SK-N-SH (cell line): ENCODE measurements around the gene DERL2. TPM values are rescaled to one million over a fixed set of nuclear protein-coding genes. Genes with fewer than 3 reads are reported as not detected.

Experiments
- CTCF ChIA-PET: fragments of 300-600, 350-600 bp; formaldehyde crosslinking; extraction: SDS; loops from one replicate; lab custom pipeline; 2021; lab: Yijun Ruan, JAX
- POLR2A ChIA-PET: fragments of 350-600 bp; sonication (Branson Sonifier 250); formaldehyde crosslinking; extraction: SDS; loops from one replicate; lab custom pipeline; 2020; ENCODE audit warnings: antibody characterized with exemption, inconsistent platforms; lab: Yijun Ruan, JAX
- DNase-seq: peaks from one replicate; pipeline ENCODE4 v3.0.0; 2012
- H2AFZ ChIP-seq: fragments of 200-600 bp; sonication (generic); 2 replicates; pipeline ENCODE4 v1.8.1; 2016; ENCODE audit warnings: antibody characterized with exemption, mild to moderate bottlenecking, low read depth
- H3F3A ChIP-seq: fragments of 200-600 bp; sonication (generic); replicated peaks from 2 replicates; pipeline ENCODE3; 2016; ENCODE audit warnings: antibody characterized with exemption, mild to moderate bottlenecking; ENCODE audit not compliant: insufficient read depth
- H3K27ac ChIP-seq, 2 experiments: fragments of 200-500 bp in 1 of 2; fragments of 200-600 bp in 1 of 2; sonication (Bioruptor generic) in 1 of 2; sonication (generic), shearing (Covaris generic) in 1 of 2; 2 replicates each; pipeline versions ENCODE4 v1.5.1 to v1.6.1; 2014 to 2016; ENCODE audit warnings: low read depth in 2 of 2, inconsistent platforms in 1 of 2, low read length in 1 of 2, mild to moderate bottlenecking in 1 of 2, mixed read lengths in 1 of 2
- H3K27me3 ChIP-seq: fragments of 200-600 bp; sonication (generic), shearing (Covaris generic); 2 replicates; pipeline ENCODE4 v1.6.1; 2016; ENCODE audit warnings: mixed run types; ENCODE audit not compliant: insufficient read depth
- H3K36me3 ChIP-seq, 2 experiments: fragments of 200-500 bp in 1 of 2; fragments of 200-600 bp in 1 of 2; sonication (Bioruptor generic) in 1 of 2; sonication (generic) in 1 of 2; replicated peaks in 1 of 2; 2 replicates each; pipeline versions ENCODE3 to v1.5.1; 2014 to 2016; ENCODE audit warnings: low read length in 1 of 2, mild to moderate bottlenecking in 1 of 2; ENCODE audit not compliant: insufficient read depth in 2 of 2, control insufficient read depth in 1 of 2
- H3K4me1 ChIP-seq, 2 experiments: fragments of 200-500 bp in 1 of 2; fragments of 200-600 bp in 1 of 2; sonication (Bioruptor generic) in 1 of 2; sonication (generic), shearing (Covaris generic) in 1 of 2; 2 replicates each; pipeline versions ENCODE4 v1.5.1 to v1.6.1; 2014 to 2016; ENCODE audit warnings: low read depth in 1 of 2, low read length in 1 of 2, mixed run types in 1 of 2; ENCODE audit not compliant: insufficient read depth in 2 of 2, control insufficient read depth in 1 of 2
- H3K4me2 ChIP-seq: fragments of 200-600 bp; sonication (generic), shearing (Covaris generic); 2 replicates; pipeline ENCODE4 v1.6.1; 2017; ENCODE audit warnings: mixed run types
- H3K4me3 ChIP-seq, 2 experiments: fragments of 200-500 bp in 1 of 2; fragments of 200-600 bp in 1 of 2; sonication (Bioruptor generic) in 1 of 2; sonication (generic), shearing (Covaris generic) in 1 of 2; 2 replicates each; pipeline versions ENCODE4 v1.5.1 to v1.8.1; 2014 to 2016; ENCODE audit warnings: low read depth in 2 of 2, inconsistent platforms in 1 of 2, low read length in 1 of 2, mild to moderate bottlenecking in 1 of 2, mixed read lengths in 1 of 2, moderate library complexity in 1 of 2
- H3K79me2 ChIP-seq: fragments of 200-600 bp; sonication (generic); 2 replicates; pipeline ENCODE4 v1.8.1; 2017; ENCODE audit warnings: mild to moderate bottlenecking; ENCODE audit not compliant: insufficient read depth
- H3K9ac ChIP-seq: fragments of 200-600 bp; sonication (generic); 2 replicates; pipeline ENCODE4 v1.6.1; 2017; ENCODE audit warnings: mixed run types
- H3K9me2 ChIP-seq: fragments of 200-600 bp; sonication (generic); 2 replicates; pipeline ENCODE4 v1.6.1; 2017; ENCODE audit warnings: mixed run types
- H3K9me3 ChIP-seq: fragments of 200-600 bp; sonication (generic); 2 replicates; pipeline ENCODE4 v1.6.1; 2017; ENCODE audit warnings: mixed run types, mild to moderate bottlenecking, moderate library complexity
- H4K20me1 ChIP-seq: fragments of 200-600 bp; sonication (generic); 2 replicates; pipeline ENCODE4 v1.6.1; 2017; ENCODE audit warnings: mild to moderate bottlenecking, mixed run types; ENCODE audit not compliant: insufficient read depth
- CHD2 ChIP-seq: fragments of 150-350 bp; IDR thresholded peaks from 2 replicates; pipeline ENCODE4 v1.6.1; 2018; ENCODE audit warnings: low read length; ENCODE audit not compliant: partially characterized antibody
- ELF1 ChIP-seq: IDR thresholded peaks from 2 replicates; pipeline ENCODE4 v1.4.0; 2012
- EZH2phosphoT487 ChIP-seq: fragments of 200-600 bp; sonication (generic); IDR thresholded peaks from 2 replicates; pipeline ENCODE4 v1.6.1; 2017; ENCODE audit warnings: low read depth, mixed run types, mild to moderate bottlenecking, antibody characterized with exemption, moderate library complexity, borderline replicate concordance
- NRF1 ChIP-seq: IDR thresholded peaks from 2 replicates; pipeline ENCODE4 v1.6.1; 2012; ENCODE audit warnings: low read depth, mild to moderate bottlenecking, low read length
- RAD21 ChIP-seq: IDR thresholded peaks from 2 replicates; pipeline ENCODE4 v1.6.1; 2012; ENCODE audit warnings: mild to moderate bottlenecking, low read length
- RXRA ChIP-seq: IDR thresholded peaks from 2 replicates; pipeline ENCODE4 v1.4.0; 2012; ENCODE audit warnings: low read depth, mild to moderate bottlenecking, borderline replicate concordance
- SIN3A ChIP-seq: IDR thresholded peaks from 2 replicates; pipeline ENCODE4 v1.6.1; 2012; ENCODE audit warnings: low read depth, mild to moderate bottlenecking, low read length, moderate library complexity, borderline replicate concordance
- SMC3 ChIP-seq: IDR thresholded peaks from 2 replicates; pipeline ENCODE4 v1.6.1; 2012; ENCODE audit warnings: low read depth, low read length, improper control_type of control experiment
- TAF1 ChIP-seq: IDR thresholded peaks from 2 replicates; pipeline ENCODE4 v1.6.1; 2012; ENCODE audit warnings: low read depth, mild to moderate bottlenecking, low read length, moderate library complexity, borderline replicate concordance
- TEAD4 ChIP-seq: IDR thresholded peaks from 2 replicates; pipeline ENCODE4 v1.4.0; 2012; ENCODE audit warnings: mild to moderate bottlenecking, borderline replicate concordance; ENCODE audit not compliant: insufficient read depth
- YY1 ChIP-seq: IDR thresholded peaks from 2 replicates; pipeline ENCODE4 v1.4.0; 2012; ENCODE audit warnings: low read depth, mild to moderate bottlenecking
- WGBS: methylation state at CpG from one replicate; pipeline ENCODE4 v1.1.6; 2017; ENCODE audit warnings: low lambda C conversion rate; 5-methylcytosine and 5-hydroxymethylcytosine counted together
- polyA plus RNA-seq, 3 experiments: library from polyadenylated mRNA; depleted of rRNA; stranded (reverse); fragments of >200 nt; gene quantifications; 2 replicates each; pipeline ENCODE4 v1.2.3, GENCODE V29; 2012
- TF ChIP-seq, protein P1 (sequence below): fragments of 200-600 bp; sonication (generic); IDR thresholded peaks from 2 replicates; pipeline ENCODE4 v1.6.1; 2017; ENCODE audit warnings: antibody characterized with exemption, mild to moderate bottlenecking, moderate library complexity
- TF ChIP-seq, protein P2 (sequence below): IDR thresholded peaks from 2 replicates; pipeline ENCODE4; 2012
- TF ChIP-seq, protein P3 (sequence below): fragments of 150-350 bp; IDR thresholded peaks from 2 replicates; pipeline ENCODE4 v1.6.1; 2016; ENCODE audit warnings: mild to moderate bottlenecking, low read depth, low read length
- TF ChIP-seq, protein P4 (sequence below): fragments of 150-350 bp; IDR thresholded peaks from 2 replicates; pipeline ENCODE4 v1.6.1; 2017; ENCODE audit warnings: antibody characterized with exemption, low read length, low read depth, borderline replicate concordance
- TF ChIP-seq, protein P5 (sequence below): IDR thresholded peaks from 2 replicates; pipeline ENCODE4 v1.4.0; 2012; ENCODE audit warnings: low read depth

DERL2 gene
- polyA plus RNA-seq, 1 of the 3 experiments (the other 2 are of a cell fraction) = 42.5 TPM

DNA sequence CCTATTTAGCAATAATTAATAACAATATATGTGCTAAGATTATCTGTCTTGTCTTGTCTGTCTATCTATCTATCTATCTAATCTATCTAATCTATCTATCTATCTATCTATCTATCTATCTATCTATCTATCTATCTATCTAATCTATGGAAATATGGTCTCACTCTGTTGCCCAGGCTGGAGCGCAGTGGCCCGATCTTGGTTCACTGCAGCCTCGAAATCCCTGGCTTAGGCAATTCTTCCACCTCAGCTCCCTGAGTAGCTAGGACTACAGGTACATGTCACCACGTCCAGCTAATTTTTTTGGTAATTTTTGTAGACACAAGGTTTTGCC is 45.1 kb upstream of the DERL2 start:
- H3K4me3 ChIP-seq = no peak overlapping the region
- no peak for DNase-seq
- H3F3A ChIP-seq = peaks cover 15% of the 10 kb centered on the region
- no peak overlapping the region for H2AFZ ChIP-seq
- H3K27ac ChIP-seq = no peak overlapping the region
- TF ChIP-seq YY1 = no peak
- TF ChIP-seq, protein P1, sequence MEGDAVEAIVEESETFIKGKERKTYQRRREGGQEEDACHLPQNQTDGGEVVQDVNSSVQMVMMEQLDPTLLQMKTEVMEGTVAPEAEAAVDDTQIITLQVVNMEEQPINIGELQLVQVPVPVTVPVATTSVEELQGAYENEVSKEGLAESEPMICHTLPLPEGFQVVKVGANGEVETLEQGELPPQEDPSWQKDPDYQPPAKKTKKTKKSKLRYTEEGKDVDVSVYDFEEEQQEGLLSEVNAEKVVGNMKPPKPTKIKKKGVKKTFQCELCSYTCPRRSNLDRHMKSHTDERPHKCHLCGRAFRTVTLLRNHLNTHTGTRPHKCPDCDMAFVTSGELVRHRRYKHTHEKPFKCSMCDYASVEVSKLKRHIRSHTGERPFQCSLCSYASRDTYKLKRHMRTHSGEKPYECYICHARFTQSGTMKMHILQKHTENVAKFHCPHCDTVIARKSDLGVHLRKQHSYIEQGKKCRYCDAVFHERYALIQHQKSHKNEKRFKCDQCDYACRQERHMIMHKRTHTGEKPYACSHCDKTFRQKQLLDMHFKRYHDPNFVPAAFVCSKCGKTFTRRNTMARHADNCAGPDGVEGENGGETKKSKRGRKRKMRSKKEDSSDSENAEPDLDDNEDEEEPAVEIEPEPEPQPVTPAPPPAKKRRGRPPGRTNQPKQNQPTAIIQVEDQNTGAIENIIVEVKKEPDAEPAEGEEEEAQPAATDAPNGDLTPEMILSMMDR = no peak
- TF ChIP-seq, protein P2, sequence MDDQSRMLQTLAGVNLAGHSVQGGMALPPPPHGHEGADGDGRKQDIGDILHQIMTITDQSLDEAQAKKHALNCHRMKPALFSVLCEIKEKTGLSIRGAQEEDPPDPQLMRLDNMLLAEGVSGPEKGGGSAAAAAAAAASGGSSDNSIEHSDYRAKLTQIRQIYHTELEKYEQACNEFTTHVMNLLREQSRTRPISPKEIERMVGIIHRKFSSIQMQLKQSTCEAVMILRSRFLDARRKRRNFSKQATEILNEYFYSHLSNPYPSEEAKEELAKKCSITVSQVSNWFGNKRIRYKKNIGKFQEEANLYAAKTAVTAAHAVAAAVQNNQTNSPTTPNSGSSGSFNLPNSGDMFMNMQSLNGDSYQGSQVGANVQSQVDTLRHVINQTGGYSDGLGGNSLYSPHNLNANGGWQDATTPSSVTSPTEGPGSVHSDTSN = no peak
- TF ChIP-seq TAF1 = no peak
- TF ChIP-seq, protein P3, sequence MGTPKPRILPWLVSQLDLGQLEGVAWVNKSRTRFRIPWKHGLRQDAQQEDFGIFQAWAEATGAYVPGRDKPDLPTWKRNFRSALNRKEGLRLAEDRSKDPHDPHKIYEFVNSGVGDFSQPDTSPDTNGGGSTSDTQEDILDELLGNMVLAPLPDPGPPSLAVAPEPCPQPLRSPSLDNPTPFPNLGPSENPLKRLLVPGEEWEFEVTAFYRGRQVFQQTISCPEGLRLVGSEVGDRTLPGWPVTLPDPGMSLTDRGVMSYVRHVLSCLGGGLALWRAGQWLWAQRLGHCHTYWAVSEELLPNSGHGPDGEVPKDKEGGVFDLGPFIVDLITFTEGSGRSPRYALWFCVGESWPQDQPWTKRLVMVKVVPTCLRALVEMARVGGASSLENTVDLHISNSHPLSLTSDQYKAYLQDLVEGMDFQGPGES = no peak
- no peak for TF ChIP-seq NRF1
- TF ChIP-seq TEAD4 = no peak
- TF ChIP-seq ELF1 = no peak
- TF ChIP-seq EZH2phosphoT487 = no peak
- no peak for TF ChIP-seq SIN3A
- no peak for TF ChIP-seq RXRA
- no peak for TF ChIP-seq RAD21
- no peak for TF ChIP-seq SMC3
- TF ChIP-seq, protein P4, sequence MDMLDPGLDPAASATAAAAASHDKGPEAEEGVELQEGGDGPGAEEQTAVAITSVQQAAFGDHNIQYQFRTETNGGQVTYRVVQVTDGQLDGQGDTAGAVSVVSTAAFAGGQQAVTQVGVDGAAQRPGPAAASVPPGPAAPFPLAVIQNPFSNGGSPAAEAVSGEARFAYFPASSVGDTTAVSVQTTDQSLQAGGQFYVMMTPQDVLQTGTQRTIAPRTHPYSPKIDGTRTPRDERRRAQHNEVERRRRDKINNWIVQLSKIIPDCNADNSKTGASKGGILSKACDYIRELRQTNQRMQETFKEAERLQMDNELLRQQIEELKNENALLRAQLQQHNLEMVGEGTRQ = no peak
- TF ChIP-seq, protein P5, sequence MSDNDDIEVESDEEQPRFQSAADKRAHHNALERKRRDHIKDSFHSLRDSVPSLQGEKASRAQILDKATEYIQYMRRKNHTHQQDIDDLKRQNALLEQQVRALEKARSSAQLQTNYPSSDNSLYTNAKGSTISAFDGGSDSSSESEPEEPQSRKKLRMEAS = no peak
- TF ChIP-seq CHD2 = no peak
- POLR2A ChIA-PET = no interaction called here
- H4K20me1 ChIP-seq = no peaks in the 10 kb centered on the region
- H3K9ac ChIP-seq = no peak overlapping the region
- H3K36me3 ChIP-seq = peaks cover 0 to 4% of the 10 kb centered on the region in 2 experiments
- no peaks in the 10 kb centered on the region for H3K9me3 ChIP-seq
- no peaks in the 10 kb centered on the region for H3K27me3 ChIP-seq
- no peaks in the 10 kb centered on the region for H3K79me2 ChIP-seq
- peaks cover 14 to 17% of the 10 kb centered on the region in 2 experiments; a peak in 3 of 4 replicates for H3K4me1 ChIP-seq
- WGBS = 84% methylated on average over 4 of the region's 4 CpGs
- CTCF ChIA-PET = no interaction called here
- no peak overlapping the region for H3K4me2 ChIP-seq
- H3K9me2 ChIP-seq = no peaks in the 10 kb centered on the region
